SU-DHL-6 (cell line): ENCODE data around the gene SETD4.

Experiments
- H2AFZ ChIP-seq: fragments of 200-600 bp; sonication (generic); 2 replicates; pipeline ENCODE4 v1.6.1; 2014; ENCODE audit warnings: low read depth, mild to moderate bottlenecking, moderate library complexity, mixed read lengths, antibody characterized with exemption, low read length; ENCODE audit not compliant: severe bottlenecking
- H3F3A ChIP-seq: fragments of 200-600 bp; shearing (Covaris generic); 2 replicates; pipeline ENCODE4 v1.6.0; 2016; ENCODE audit warnings: antibody characterized with exemption, mild to moderate bottlenecking; ENCODE audit not compliant: insufficient read depth
- H3K27ac ChIP-seq: fragments of 200-600 bp; sonication (generic); 2 replicates; pipeline ENCODE4 v1.5.1; 2016; ENCODE audit warnings: low read depth, mild to moderate bottlenecking, low read length, moderate library complexity, mixed read lengths
- H3K27me3 ChIP-seq: fragments of 200-600 bp; sonication (generic), shearing (Covaris generic); 2 replicates; pipeline ENCODE4 v1.6.0; 2014; ENCODE audit warnings: mild to moderate bottlenecking, low read length
- H3K36me3 ChIP-seq: fragments of 200-600 bp; sonication (generic); 2 replicates; pipeline ENCODE4 v1.6.1; 2014; ENCODE audit warnings: mild to moderate bottlenecking, low read length, mixed read lengths
- H3K4me2 ChIP-seq: fragments of 300-600, 200-600 bp; shearing (Covaris generic), sonication (generic); 2 replicates; pipeline ENCODE4 v1.6.0; 2014; ENCODE audit warnings: low read length, low read depth, mild to moderate bottlenecking; ENCODE audit not compliant: poor library complexity, severe bottlenecking
- H3K4me3 ChIP-seq: fragments of 200-600 bp; sonication (generic); 2 replicates; pipeline ENCODE4 v1.5.1; 2014; ENCODE audit warnings: antibody characterized with exemption, low read length, mild to moderate bottlenecking, mixed read lengths; ENCODE audit not compliant: insufficient read depth, poor library complexity, severe bottlenecking
- H3K79me2 ChIP-seq: fragments of 200-600 bp; sonication (generic); 2 replicates; pipeline ENCODE4 v1.6.1; 2014; ENCODE audit warnings: mild to moderate bottlenecking, low read length, moderate library complexity; ENCODE audit not compliant: insufficient read depth
- H3K9ac ChIP-seq: fragments of 200-600 bp; sonication (generic); 2 replicates; pipeline ENCODE4 v1.7.0; 2014; ENCODE audit warnings: mild to moderate bottlenecking, low read length
- H3K9me2 ChIP-seq: fragments of 200-600 bp; sonication (generic); replicated peaks from 2 replicates; pipeline ENCODE4 v1.6.1; 2014; ENCODE audit warnings: low read length; ENCODE audit not compliant: insufficient read depth
- H3K9me3 ChIP-seq: fragments of 200-600 bp; sonication (generic); 2 replicates; pipeline ENCODE4 v1.6.1; 2014; ENCODE audit warnings: low read length, mixed read lengths; ENCODE audit not compliant: insufficient read depth
- H4K20me1 ChIP-seq: fragments of 200-600 bp; sonication (generic); 2 replicates; pipeline ENCODE4 v1.6.1; 2014; ENCODE audit warnings: low read depth, mild to moderate bottlenecking, antibody characterized with exemption, low read length, moderate library complexity, mixed read lengths
- CTCF ChIP-seq: fragments of 200-600 bp; sonication (generic); IDR thresholded peaks from one replicate; pipeline ENCODE4 v1.5.1; 2017; ENCODE audit warnings: antibody characterized with exemption, mild to moderate bottlenecking, low read length, moderate library complexity; ENCODE audit not compliant: insufficient read depth, poor library complexity, severe bottlenecking
- EZH2phosphoT487 ChIP-seq: fragments of 200-600 bp; sonication (generic), shearing (Covaris generic); conservative IDR thresholded peaks from 2 replicates; pipeline ENCODE4 v1.6.1; 2018; ENCODE audit warnings: mild to moderate bottlenecking, antibody characterized with exemption, low read length, moderate library complexity, mixed read lengths

SETD4 gene

GRCh38 chr21:36070999-36071398 is 10.7 kb upstream of the SETD4 start:
- no peaks in the 10 kb centered on the region for H3K9me2 ChIP-seq
- H3K36me3 ChIP-seq, result peaks cover 7% of the 10 kb centered on the region; the same call in 1 of the 2 replicates
- H3K27me3 ChIP-seq, result no peaks in the 10 kb centered on the region
- H4K20me1 ChIP-seq, result no peaks in the 10 kb centered on the region
- peaks cover 11% of the 10 kb centered on the region for H3K9me3 ChIP-seq
- no peak overlapping the region for H3K9ac ChIP-seq
- H3K4me2 ChIP-seq, result no peak overlapping the region
- no peak for TF ChIP-seq EZH2phosphoT487
- TF ChIP-seq CTCF, result no peak
- H3K79me2 ChIP-seq, result no peaks in the 10 kb centered on the region
- H3K4me3 ChIP-seq, result no peak overlapping the region
- H2AFZ ChIP-seq, result no peak overlapping the region
- H3F3A ChIP-seq, result no peaks in the 10 kb centered on the region
- H3K27ac ChIP-seq, result no peak overlapping the region

- H2AFZ ChIP-seq, result peak within 1 kb of the TSS; percentile 82
Observed at GRCh38 chr21:36069713-36070583, 9.6 kb upstream of the SETD4 start, which contains the start of gene CBR1. Gene CBR1, plus strand, starts transcription at chr21:36070024. Its CDS starts 92 bp downstream, at chr21:36070116.

GRCh38 chr21:36068748-36069398 is 8.5 kb upstream of the SETD4 start:
- no peaks in the 10 kb centered on the region for H4K20me1 ChIP-seq
- H3F3A ChIP-seq, result no peaks in the 10 kb centered on the region
- peaks cover 11% of the 10 kb centered on the region for H3K9me3 ChIP-seq
- peaks cover 7% of the 10 kb centered on the region; the same call in 1 of the 2 replicates for H3K36me3 ChIP-seq
- no peak overlapping the region for H3K27ac ChIP-seq
- H2AFZ ChIP-seq, result peak overlapping the region; percentile 82
- no peaks in the 10 kb centered on the region for H3K79me2 ChIP-seq
- H3K4me2 ChIP-seq, result peak overlapping the region; percentile 52
- no peak overlapping the region for H3K9ac ChIP-seq
- no peaks in the 10 kb centered on the region for H3K9me2 ChIP-seq
- H3K27me3 ChIP-seq, result no peaks in the 10 kb centered on the region
- peak overlapping the region; percentile 48 for H3K4me3 ChIP-seq
- TF ChIP-seq CTCF (no peak), EZH2phosphoT487 (no peak)

More at GRCh38 chr21:36069713-36070583, 9.6 kb upstream of the SETD4 start, which contains the start of gene CBR1:
- Histone ChIP-seq H3K9ac (peak within 1 kb of the TSS; percentile 56), H3K79me2 (no peaks in the 10 kb centered on the region), H3K36me3 (peaks cover 7% of the 10 kb centered on the region; the same call in 1 of the 2 replicates), H3K9me2 (no peaks in the 10 kb centered on the region), H3K9me3 (peaks cover 11% of the 10 kb centered on the region), H4K20me1 (no peaks in the 10 kb centered on the region), H3K4me3 (peak within 1 kb of the TSS; percentile 48), H3F3A (no peaks in the 10 kb centered on the region), H3K27ac (no peak within 1 kb of the TSS), H3K4me2 (peak within 1 kb of the TSS; percentile 52), H3K27me3 (no peaks in the 10 kb centered on the region)
- no peak for TF ChIP-seq CTCF
- no peak for TF ChIP-seq EZH2phosphoT487
